ENCODE results near the gene MT1H.

Gene MT1H

GRCh38 chr16:56631832-56632155 is 37.8 kb upstream of the MT1H start:
- no peaks in the 10 kb centered on the region for H3K9me3 ChIP-seq (ENCODE audit: control insufficient read depth, insufficient read depth, low read depth, low read length)
- no peak overlapping the region for H3K27ac ChIP-seq (ENCODE audit: extremely low read depth, low read depth, low read length)
- TF ChIP-seq ZNF580 (tag by site-specific recombination; IDR thresholded peaks at IDR 0.05) (no peak), ZNF76 (tag by site-specific recombination; IDR thresholded peaks at IDR 0.05; ENCODE audit: borderline replicate concordance, low read depth) (no peak), ZNF10 (tag by site-specific recombination; IDR thresholded peaks at IDR 0.05) (no peak), ZBTB10 (tag by site-specific recombination; IDR thresholded peaks at IDR 0.05) (no peak)
- no peak overlapping the region for H3K4me3 ChIP-seq (ENCODE audit: low read depth, low read length)
- no peaks in the 10 kb centered on the region for H3K36me3 ChIP-seq (ENCODE audit: control insufficient read depth in 2 of 2, insufficient read depth in 1 of 2, low read length in 2 of 2)
- no peaks in the 10 kb centered on the region; the same call in 1 of the 2 replicates for H3K4me1 ChIP-seq (ENCODE audit: control insufficient read depth, insufficient read depth, low read length)
- CTCF ChIA-PET: interaction anchor here (0.6 kb wide), 1 partner anchor 183 kb away, joined by 3 read pairs; no protein-coding TSS in a partner anchor
- POLR2A ChIA-PET: no interaction called here

- Histone ChIP-seq H3K4me3 (ENCODE audit: low read depth, low read length) (no peak within 1 kb of the TSS), H3K4me1 (ENCODE audit: control insufficient read depth, insufficient read depth, low read length) (no peaks in the 10 kb centered on the region; the same call in 1 of the 2 replicates), H3K27ac (ENCODE audit: extremely low read depth, low read depth, low read length) (no peak within 1 kb of the TSS), H3K36me3 (ENCODE audit: control insufficient read depth in 2 of 2, insufficient read depth in 1 of 2, low read length in 2 of 2) (no peaks in the 10 kb centered on the region), H3K9me3 (ENCODE audit: control insufficient read depth, insufficient read depth, low read depth, low read length) (no peaks in the 10 kb centered on the region)
- TF ChIP-seq BCL11A (tag by site-specific recombination; IDR thresholded peaks at IDR 0.05; ENCODE audit: low read depth): no peak
- no peak for TF ChIP-seq ZNF768 (tag by site-specific recombination; IDR thresholded peaks at IDR 0.05)
- TF ChIP-seq ZNF510 (tag by site-specific recombination; IDR thresholded peaks at IDR 0.05; ENCODE audit: insufficient replicate concordance): no peak
- no peak for TF ChIP-seq ZNF596 (tag by site-specific recombination; IDR thresholded peaks at IDR 0.05)
- TF ChIP-seq ZNF626 (tag by site-specific recombination; IDR thresholded peaks at IDR 0.05): no peak
- no peak for TF ChIP-seq ZNF274 (IDR thresholded peaks at IDR 0.05; ENCODE audit: low read length)
- no peak for TF ChIP-seq ZNF274 (tag by site-specific recombination; IDR thresholded peaks at IDR 0.05; ENCODE audit: borderline replicate concordance)
- ChIA-PET CTCF (no interaction called here), POLR2A (no interaction called here)
Measured at GRCh38 chr16:56632156-56632847, 37.3 kb upstream of the MT1H start, which contains the start of gene MT1M. Gene MT1M (plus strand): TSS chr16:56632659. CDS start chr16:56632732, 73 bp downstream.

GRCh38 chr16:56632848-56633365 is 36.7 kb upstream of the MT1H start:
- POLR2A ChIA-PET: no interaction called here
- no peaks in the 10 kb centered on the region for H3K4me1 ChIP-seq (ENCODE audit: control insufficient read depth, insufficient read depth, low read length)
- no peaks in the 10 kb centered on the region for H3K9me3 ChIP-seq (ENCODE audit: control insufficient read depth, insufficient read depth, low read depth, low read length)
- CTCF ChIA-PET: interaction anchor here (0.6 kb wide), 1 partner anchor 29 kb away, joined by 5 read pairs; no protein-coding TSS in a partner anchor
- no peak overlapping the region for H3K4me3 ChIP-seq (ENCODE audit: low read depth, low read length)
- no peak for TF ChIP-seq ZFP69B (tag by site-specific recombination; IDR thresholded peaks at IDR 0.05)
- no peak for TF ChIP-seq TCF7L2 (IDR thresholded peaks at IDR 0.05; ENCODE audit: borderline replicate concordance, low read depth, low read length)
- no peak for TF ChIP-seq ZNF518A (tag by site-specific recombination; conservative IDR thresholded peaks at IDR 0.05; ENCODE audit: low read depth)
- TF ChIP-seq ZNF555 (tag by site-specific recombination; conservative IDR thresholded peaks at IDR 0.05): no peak
- TF ChIP-seq ZEB2 (tag by site-specific recombination; IDR thresholded peaks at IDR 0.05): no peak
- TF ChIP-seq ZNF549 (tag by site-specific recombination; IDR thresholded peaks at IDR 0.05): no peak
- TF ChIP-seq MYNN (tag by site-specific recombination; IDR thresholded peaks at IDR 0.05; ENCODE audit: borderline replicate concordance): no peak
- H3K36me3 ChIP-seq (ENCODE audit: control insufficient read depth in 2 of 2, insufficient read depth in 1 of 2, low read length in 2 of 2): no peaks in the 10 kb centered on the region
- H3K27ac ChIP-seq (ENCODE audit: extremely low read depth, low read depth, low read length): no peak overlapping the region
